DOHH2 (cell line): ENCODE data around the gene ARID1B.

Experiments used
- CTCF ChIP-seq: fragments of 200-600 bp; sonication (generic); IDR thresholded peaks from one replicate; pipeline ENCODE4 v1.5.1; 2014; ENCODE audit warnings: antibody characterized with exemption, mild to moderate bottlenecking, low read depth, low read length; ENCODE audit not compliant: poor library complexity, severe bottlenecking
- EZH2phosphoT487 ChIP-seq: fragments of 200-600 bp; sonication (generic); IDR thresholded peaks from 2 replicates; pipeline ENCODE4 v1.6.1; 2017; ENCODE audit warnings: borderline replicate concordance, mild to moderate bottlenecking, antibody characterized with exemption, low read length, moderate library complexity, mixed read lengths

GRCh38 chr6:156870924-156871539 is 93.9 kb downstream of the ARID1B start:
- TF ChIP-seq CTCF: no peak
- no peak for TF ChIP-seq EZH2phosphoT487
